ENCODE data around the gene RNPS1. TPM values are rescaled to one million over a fixed set of nuclear protein-coding genes. Genes with fewer than 3 reads are reported as not detected.

RNPS1 gene
- total and polyA plus RNA-seq, 2 donors (not counting 3 experiments of a cell fraction or from before 2014, with no cell fraction given) = 206 to 209 TPM

DNA sequence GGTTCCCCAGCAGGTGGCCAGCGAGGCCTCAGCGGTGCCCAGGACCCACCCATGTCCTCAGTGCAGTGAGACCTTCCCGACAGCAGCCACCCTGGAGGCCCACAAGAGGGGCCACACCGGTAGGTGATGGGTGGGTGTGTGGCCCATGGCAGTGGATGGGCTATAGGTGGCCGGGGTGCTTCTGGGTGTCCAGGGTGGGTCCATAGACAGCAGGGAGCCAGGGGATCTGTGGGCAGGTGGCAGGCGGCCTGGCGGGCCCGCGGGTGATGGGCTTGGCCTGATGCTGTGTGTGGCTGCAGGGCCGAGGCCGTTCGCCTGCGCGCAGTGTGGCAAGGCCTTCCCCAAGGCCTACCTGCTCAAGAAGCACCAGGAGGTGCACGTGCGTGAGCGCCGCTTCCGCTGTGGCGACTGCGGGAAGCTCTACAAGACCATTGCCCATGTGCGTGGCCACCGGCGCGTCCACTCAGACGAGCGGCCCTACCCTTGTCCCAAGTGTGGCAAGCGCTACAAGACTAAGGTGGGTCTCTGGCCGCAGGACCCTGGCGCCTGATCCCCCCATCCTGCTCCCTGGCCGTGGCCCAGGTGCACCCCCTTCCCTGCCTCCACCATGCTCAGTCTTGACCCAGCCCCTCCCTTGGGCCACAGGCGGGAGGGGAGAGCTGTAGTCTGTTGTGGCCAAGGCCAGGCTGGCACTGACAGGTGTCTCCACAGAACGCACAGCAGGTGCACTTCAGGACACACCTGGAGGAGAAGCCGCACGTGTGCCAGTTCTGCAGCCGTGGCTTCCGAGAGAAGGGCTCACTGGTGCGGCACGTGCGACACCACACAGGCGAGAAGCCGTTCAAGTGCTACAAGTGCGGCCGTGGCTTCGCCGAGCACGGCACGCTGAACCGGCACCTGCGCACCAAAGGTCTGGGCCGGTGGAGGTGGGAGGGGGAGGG lies 33.8 kb downstream of the RNPS1 start:
- no peaks in the 10 kb centered on the region for H3K79me2 ChIP-seq (ENCODE audit: control insufficient read depth, insufficient read depth, low read length)
- FAIRE-seq (no peak), DNase-seq (ENCODE audit: low read depth, low spot score) (no peak)
- no peaks in the 10 kb centered on the region for H4K20me1 ChIP-seq (replicated peaks; ENCODE audit: control insufficient read depth, extremely low read depth, insufficient read depth, low read length)
- no peak overlapping the region for H3K9ac ChIP-seq (replicated peaks; ENCODE audit: extremely low read depth, insufficient read depth, low read length)
- intact Hi-C loops (cut with micrococcal nuclease) (no loop called here), dilution Hi-C loops (cut with MboI; ENCODE audit: extremely low pct_ligation_motif_present, low sequenced_read_pairs) (no loop called here)
- no peak overlapping the region for H3K27ac ChIP-seq (ENCODE audit: insufficient read depth, low read depth, low read length)
- no peak overlapping the region for H3K4me3 ChIP-seq (replicated peaks in 1 of 3; ENCODE audit: insufficient read depth in 1 of 3, low read depth in 1 of 3, low read length in 3 of 3)
- H3K9me1 ChIP-seq (replicated peaks; ENCODE audit: control insufficient read depth, extremely low read depth, insufficient read depth, low read length) = no peaks in the 10 kb centered on the region
- peaks cover 9 to 46% of the 10 kb centered on the region in 2 experiments for H3K36me3 ChIP-seq (ENCODE audit: control insufficient read depth in 2 of 2, extremely low read depth in 1 of 2, insufficient read depth in 2 of 2, low read length in 2 of 2)
- peaks cover 10% of the 10 kb centered on the region for H3K4me1 ChIP-seq (ENCODE audit: control insufficient read depth, extremely low read depth, insufficient read depth, low read length)
- H2AFZ ChIP-seq (ENCODE audit: low read depth, low read length) = no peak overlapping the region
- H3K9me3 ChIP-seq (replicated peaks; ENCODE audit: control insufficient read depth, insufficient read depth, low read length) = no peaks in the 10 kb centered on the region
- no TSS peak for BruUV-seq (replicated peaks)
- POLR2A ChIA-PET = no interaction called here
- CTCF ChIA-PET = no interaction called here
- H3K27me3 ChIP-seq (ENCODE audit: control insufficient read depth in 2 of 2, insufficient read depth in 2 of 2, low read length in 2 of 2) = peaks cover 5 to 18% of the 10 kb centered on the region in 2 experiments
- TF ChIP-seq POLR2AphosphoS5 (IDR thresholded peaks at IDR 0.05; ENCODE audit: insufficient read depth, low read depth, low read length) (no peak), JUN (IDR thresholded peaks at IDR 0.05; ENCODE audit: borderline replicate concordance, insufficient read depth, insufficient read length, low read depth) (no peak), POLR2A (IDR thresholded peaks at IDR 0.05; ENCODE audit: low read depth, low read length) (no peak), CTCF (IDR thresholded peaks at IDR 0.05; ENCODE audit: extremely low read depth in 1 of 2, insufficient read depth in 1 of 2, low read depth in 1 of 2, low read length in 2 of 2) (no peak), GATA2 (IDR thresholded peaks at IDR 0.05; ENCODE audit: insufficient read depth, insufficient read length, low read depth, low read length) (no peak)
- TF ChIP-seq, protein P1, sequence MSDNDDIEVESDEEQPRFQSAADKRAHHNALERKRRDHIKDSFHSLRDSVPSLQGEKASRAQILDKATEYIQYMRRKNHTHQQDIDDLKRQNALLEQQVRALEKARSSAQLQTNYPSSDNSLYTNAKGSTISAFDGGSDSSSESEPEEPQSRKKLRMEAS (IDR thresholded peaks at IDR 0.05; ENCODE audit: insufficient read depth, insufficient read length) = no peak
- H3K4me2 ChIP-seq (ENCODE audit: insufficient read depth, low read length) = no peak overlapping the region

All from endothelial cell of umbilical vein (primary cell).